IPS-18a (cell line): Measurements from ENCODE around the gene STARD4.

Source experiments
- H3K27ac ChIP-seq: one replicate; pipeline ENCODE4 v1.5.1; 2013; ENCODE audit warnings: low read length
- H3K27me3 ChIP-seq: one replicate; pipeline ENCODE4 v1.6.1; 2013; ENCODE audit warnings: mild to moderate bottlenecking, low read length; ENCODE audit not compliant: control insufficient read depth, insufficient read depth
- H3K36me3 ChIP-seq: one replicate; pipeline ENCODE4 v1.6.1; 2013; ENCODE audit warnings: low read depth, low read length; ENCODE audit not compliant: control insufficient read depth
- H3K4me1 ChIP-seq: one replicate; pipeline ENCODE4 v1.6.1; 2013; ENCODE audit warnings: low read depth, low read length; ENCODE audit not compliant: control insufficient read depth
- H3K4me3 ChIP-seq: one replicate; pipeline ENCODE4 v1.5.1; 2013; ENCODE audit warnings: low read length
- H3K9ac ChIP-seq: one replicate; pipeline ENCODE4 v1.6.1; 2013; ENCODE audit warnings: mild to moderate bottlenecking, low read length, moderate library complexity
- H3K9me3 ChIP-seq: one replicate; pipeline ENCODE4 v1.6.1; 2013; ENCODE audit warnings: low read depth, low read length; ENCODE audit not compliant: control insufficient read depth

Gene STARD4

DNA sequence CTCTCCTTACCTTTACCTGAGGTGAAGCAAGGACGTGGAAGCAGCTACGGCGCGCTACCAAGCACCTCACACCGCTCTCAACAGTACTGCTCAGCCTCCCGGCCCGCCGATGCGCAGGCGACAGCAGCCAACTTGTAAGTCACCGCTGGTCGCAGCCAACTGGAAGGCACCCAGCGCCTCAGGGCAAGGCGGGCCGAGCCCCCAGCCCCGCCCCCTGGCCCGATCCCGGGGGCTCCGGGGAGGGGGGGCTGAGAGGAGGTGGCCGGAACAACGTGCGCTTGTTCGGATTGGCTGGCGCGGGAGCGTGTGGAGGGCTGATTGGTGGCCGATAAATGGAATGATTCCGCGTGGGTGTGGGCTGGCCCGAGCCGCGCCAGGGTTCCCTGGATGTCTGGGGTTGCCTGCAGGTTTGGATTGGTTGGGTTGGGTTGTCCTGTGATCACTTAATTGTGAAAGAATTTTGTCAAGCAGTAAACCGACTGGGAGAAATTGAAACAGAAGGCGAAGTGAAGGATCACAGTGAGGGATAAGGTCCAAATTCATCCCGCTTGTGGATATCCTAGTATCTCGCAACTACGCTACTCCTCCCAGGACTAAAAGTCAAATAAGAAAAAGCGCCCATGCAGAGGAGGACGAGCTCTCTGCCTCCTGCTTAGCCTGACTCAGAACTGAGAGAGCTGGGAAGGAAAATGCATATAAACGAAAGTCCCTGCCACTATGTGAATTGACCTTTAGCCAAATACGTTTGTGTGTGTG is at the start of gene STARD4:
Gene STARD4 (minus strand): TSS at position 161 of the 756 bp plus-strand sequence. CDS start 5,102 bp downstream, outside the sequence.
- Histone ChIP-seq H3K27me3 (no peaks in the 10 kb centered on the region), H3K27ac (peak within 1 kb of the TSS; percentile 78), H3K4me1 (peaks cover 30% of the 10 kb centered on the region), H3K9me3 (no peaks in the 10 kb centered on the region), H3K9ac (peak within 1 kb of the TSS; percentile 69), H3K4me3 (peak within 1 kb of the TSS; percentile 88), H3K36me3 (no peaks in the 10 kb centered on the region)

DNA sequence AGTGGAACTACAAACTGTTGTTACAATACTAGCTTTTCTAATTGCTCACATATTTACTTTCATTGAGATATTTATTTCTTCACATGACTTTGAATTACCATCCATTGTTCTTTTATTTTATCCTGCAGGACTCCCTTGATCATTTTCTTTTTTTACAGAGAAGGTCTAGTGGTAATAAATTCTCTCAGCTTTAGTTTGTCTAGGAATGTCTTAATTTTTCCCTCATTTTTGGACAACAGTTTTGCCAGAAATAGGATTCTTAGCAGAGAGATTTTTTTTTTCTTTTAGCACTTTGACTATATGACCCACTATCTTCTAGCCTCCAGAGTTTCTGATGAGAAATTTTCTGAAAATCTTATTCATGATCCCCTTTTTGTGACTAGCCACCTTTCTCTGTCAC is 47.3 kb upstream of the STARD4 start:
- H3K9me3 ChIP-seq, result no peaks in the 10 kb centered on the region
- H3K27me3 ChIP-seq, result no peaks in the 10 kb centered on the region
- H3K4me3 ChIP-seq, result no peak overlapping the region
- H3K27ac ChIP-seq, result no peak overlapping the region
- no peaks in the 10 kb centered on the region for H3K4me1 ChIP-seq
- H3K36me3 ChIP-seq, result no peaks in the 10 kb centered on the region
- H3K9ac ChIP-seq, result no peak overlapping the region

GRCh38 chr5:111557686-111558085 is 45.4 kb upstream of the STARD4 start:
- H3K36me3 ChIP-seq, result no peaks in the 10 kb centered on the region
- H3K4me3 ChIP-seq, result no peak overlapping the region
- H3K9me3 ChIP-seq, result no peaks in the 10 kb centered on the region
- H3K9ac ChIP-seq, result no peak overlapping the region
- no peaks in the 10 kb centered on the region for H3K27me3 ChIP-seq
- H3K4me1 ChIP-seq, result peaks cover 6% of the 10 kb centered on the region
- H3K27ac ChIP-seq, result no peak overlapping the region

DNA sequence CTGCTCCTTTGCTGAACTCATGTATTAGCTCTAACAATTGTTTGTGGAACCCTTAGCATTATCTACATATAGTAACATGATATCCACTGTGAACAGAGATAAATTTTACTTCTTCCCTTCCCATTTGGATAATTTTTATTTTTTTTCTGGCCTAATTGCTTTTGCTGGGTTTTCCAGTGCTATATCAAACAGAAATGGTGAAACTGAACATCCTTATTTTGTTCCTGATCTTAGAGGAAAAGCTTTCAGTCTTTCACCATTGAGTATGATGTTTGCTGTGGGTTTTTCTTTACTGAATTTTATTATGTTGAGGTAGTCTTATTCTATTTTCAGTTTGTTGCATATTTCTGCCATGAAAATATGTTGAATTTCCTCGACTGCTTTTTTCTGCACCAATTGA is 44.8 kb upstream of the STARD4 start:
- H3K4me3 ChIP-seq, result no peak overlapping the region

GRCh38 chr5:111556501-111556900 is 44.2 kb upstream of the STARD4 start:
- H3K4me1 ChIP-seq, result peaks cover 18% of the 10 kb centered on the region

More for the DNA sequence above, 44.8 kb upstream of the STARD4 start:
- H3K27me3 ChIP-seq, result no peaks in the 10 kb centered on the region
- no peak overlapping the region for H3K27ac ChIP-seq
- H3K9me3 ChIP-seq, result no peaks in the 10 kb centered on the region
- H3K9ac ChIP-seq, result no peak overlapping the region
- peaks cover 12% of the 10 kb centered on the region for H3K4me1 ChIP-seq
- H3K36me3 ChIP-seq, result no peaks in the 10 kb centered on the region

GRCh38 chr5:111555760-111556159 is 43.4 kb upstream of the STARD4 start:
- H3K36me3 ChIP-seq, result no peaks in the 10 kb centered on the region
- H3K4me1 ChIP-seq, result peaks cover 26% of the 10 kb centered on the region
- H3K9me3 ChIP-seq, result no peaks in the 10 kb centered on the region
- no peak overlapping the region for H3K4me3 ChIP-seq
- no peaks in the 10 kb centered on the region for H3K27me3 ChIP-seq
- no peak overlapping the region for H3K27ac ChIP-seq
- no peak overlapping the region for H3K9ac ChIP-seq

More at GRCh38 chr5:111556501-111556900, 44.2 kb upstream of the STARD4 start:
- Histone ChIP-seq H3K27ac (no peak overlapping the region), H3K4me3 (no peak overlapping the region), H3K36me3 (no peaks in the 10 kb centered on the region), H3K9ac (no peak overlapping the region), H3K27me3 (no peaks in the 10 kb centered on the region), H3K9me3 (no peaks in the 10 kb centered on the region)

- H3K27me3 ChIP-seq, result no peaks in the 10 kb centered on the region
- peaks cover 27% of the 10 kb centered on the region for H3K4me1 ChIP-seq
- H3K9ac ChIP-seq, result no peak overlapping the region
- H3K27ac ChIP-seq, result no peak overlapping the region
- H3K9me3 ChIP-seq, result no peaks in the 10 kb centered on the region
- H3K4me3 ChIP-seq, result no peak overlapping the region
- H3K36me3 ChIP-seq, result no peaks in the 10 kb centered on the region
Measured at GRCh38 chr5:111553868-111554267, 41.5 kb upstream of the STARD4 start.

DNA sequence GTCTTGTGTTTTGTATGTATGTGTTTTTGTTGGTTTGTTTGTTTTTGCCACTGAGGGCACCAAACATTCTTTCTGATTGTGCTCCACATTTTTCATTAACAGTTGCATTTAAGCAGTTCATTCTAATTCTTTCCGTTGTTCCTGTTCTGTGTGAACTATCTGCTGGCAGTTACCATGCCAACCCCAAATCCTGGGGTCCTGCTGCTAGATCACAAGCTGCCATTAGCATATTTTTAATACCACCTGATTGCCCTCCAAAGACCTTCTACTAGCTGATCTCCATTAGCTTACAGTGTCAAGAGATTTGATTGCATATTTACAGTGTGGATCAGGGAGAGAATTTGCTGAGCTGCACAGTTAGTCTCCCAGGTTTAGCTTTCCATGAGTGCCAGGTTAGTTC is 40.6 kb upstream of the STARD4 start:
- Histone ChIP-seq H3K9me3 (no peaks in the 10 kb centered on the region), H3K36me3 (no peaks in the 10 kb centered on the region), H3K4me3 (no peak overlapping the region), H3K27ac (no peak overlapping the region), H3K9ac (no peak overlapping the region), H3K4me1 (peaks cover 27% of the 10 kb centered on the region), H3K27me3 (no peaks in the 10 kb centered on the region)

- Histone ChIP-seq H3K4me1 (peaks cover 27% of the 10 kb centered on the region), H3K27me3 (no peaks in the 10 kb centered on the region), H3K9ac (no peak overlapping the region), H3K9me3 (no peaks in the 10 kb centered on the region), H3K36me3 (no peaks in the 10 kb centered on the region), H3K27ac (no peak overlapping the region), H3K4me3 (no peak overlapping the region)
Measured at GRCh38 chr5:111552492-111552891, 40.2 kb upstream of the STARD4 start.

- no peaks in the 10 kb centered on the region for H3K36me3 ChIP-seq
- peaks cover 27% of the 10 kb centered on the region for H3K4me1 ChIP-seq
- H3K4me3 ChIP-seq, result no peak overlapping the region
- peak overlapping the region; percentile 42 for H3K9ac ChIP-seq
- no peak overlapping the region for H3K27ac ChIP-seq
- H3K9me3 ChIP-seq, result no peaks in the 10 kb centered on the region
- no peaks in the 10 kb centered on the region for H3K27me3 ChIP-seq
Measured at GRCh38 chr5:111551569-111552275, 39.4 kb upstream of the STARD4 start.

- Histone ChIP-seq H3K4me3 (no peak overlapping the region), H3K36me3 (no peaks in the 10 kb centered on the region), H3K27ac (no peak overlapping the region), H3K4me1 (peaks cover 27% of the 10 kb centered on the region), H3K27me3 (no peaks in the 10 kb centered on the region), H3K9me3 (no peaks in the 10 kb centered on the region), H3K9ac (peak overlapping the region; percentile 42)
Measured at GRCh38 chr5:111551161-111551560, 38.8 kb upstream of the STARD4 start.
